ENCODE results near the gene LGMN. TPM values are rescaled to one million over a fixed set of nuclear protein-coding genes. Genes with fewer than 3 reads are reported as not detected.

Gene LGMN
- total and polyA plus RNA-seq, 2 of the 8 experiments (the other 6 are each of a cell fraction or from before 2014, with no cell fraction given) = 57.4 to 83.4 TPM

GRCh38 chr14:92704036-92704804 is 44.2 kb downstream of the LGMN start:
- H3K27ac ChIP-seq (ENCODE audit: low read depth, low read length) = no peak overlapping the region
- no peaks in the 10 kb centered on the region for H3K9me3 ChIP-seq (ENCODE audit: insufficient read depth in 2 of 2, low read depth in 1 of 2, low read length in 1 of 2)
- H3K23me2 ChIP-seq (ENCODE audit: low read depth, low read length) = no peaks in the 10 kb centered on the region
- H3K27me3 ChIP-seq (replicated peaks in 1 of 4; ENCODE audit: control insufficient read depth in 3 of 4, extremely low read depth in 1 of 4, insufficient read depth in 3 of 4, low read length in 3 of 4) = no peaks in the 10 kb centered on the region
- H3K18ac ChIP-seq (ENCODE audit: extremely low read depth, low read length) = no peak overlapping the region
- WGBS, 2 experiments (ENCODE audit: extremely low coverage in 1 of 2, insufficient coverage in 1 of 2, insufficient read length in 1 of 2, insufficient replicate concordance in 2 of 2, low coverage in 1 of 2, low lambda C conversion rate in 2 of 2, missing lambda C conversion rate in 1 of 2) = 92% methylated on average over 23 of the region's 23 CpGs; no CpG with 5 or more reads in 1 of the 2 experiments
- H2BK120ac ChIP-seq (replicated peaks; ENCODE audit: low read depth, low read length) = no peak overlapping the region
- no peak overlapping the region for H2BK15ac ChIP-seq (ENCODE audit: low read length)
- no peak overlapping the region for H3K4ac ChIP-seq (replicated peaks; ENCODE audit: insufficient read length, low read depth, low read length)
- no peak overlapping the region for H2AK5ac ChIP-seq (ENCODE audit: low read depth, low read length)
- no peaks in the 10 kb centered on the region for H3K4me1 ChIP-seq (replicated peaks in 1 of 4; ENCODE audit: control insufficient read depth in 3 of 4, insufficient read depth in 4 of 4, low read length in 3 of 4)
- no peak overlapping the region for H2BK20ac ChIP-seq (ENCODE audit: low read length)
- no peak overlapping the region for H2BK5ac ChIP-seq (ENCODE audit: low read depth, low read length)
- ChIA-PET POLR2A (ENCODE audit: partially characterized antibody) (no interaction called here), CTCF (ENCODE audit: partially characterized antibody) (interaction anchor here (1.2 to 2.1 kb wide), 4 partner anchors 9 to 17 kb away, joined by 3 to 5 read pairs (median 4); no protein-coding TSS in a partner anchor)
- DNase-seq (ENCODE audit: low read depth in 1 of 2, low spot score in 2 of 2) = no peak
- H2AFZ ChIP-seq (ENCODE audit: low read length) = no peak overlapping the region
- H3K36me3 ChIP-seq (ENCODE audit: control insufficient read depth in 2 of 4, insufficient read depth in 4 of 4, low read length in 3 of 4) = peaks cover 0 to 16% (median 1%) of the 10 kb centered on the region in 4 experiments; a peak in 5 of 8 replicates
- FAIRE-seq = no peak
- no peak overlapping the region for H3K14ac ChIP-seq (ENCODE audit: insufficient read length)
- H3K79me2 ChIP-seq (ENCODE audit: control insufficient read depth in 1 of 2, insufficient read depth in 2 of 2, low read length in 2 of 2) = no peaks in the 10 kb centered on the region
- no peak for TF ChIP-seq HDAC6 (IDR thresholded peaks at IDR 0.05; ENCODE audit: low read depth, low read length)
- TF ChIP-seq SUZ12 (IDR thresholded peaks at IDR 0.05; ENCODE audit: low read length) = no peak
- TF ChIP-seq JUN (IDR thresholded peaks at IDR 0.05; ENCODE audit: low read depth, low read length) = no peak
- no peak for TF ChIP-seq SP1 (IDR thresholded peaks at IDR 0.05; ENCODE audit: low read depth, low read length)
- no peak for TF ChIP-seq RBBP5 (IDR thresholded peaks at IDR 0.05; ENCODE audit: borderline replicate concordance, low read depth, low read length)
- no peak for TF ChIP-seq CREB1 (IDR thresholded peaks at IDR 0.05)
- TF ChIP-seq RFX5 (IDR thresholded peaks at IDR 0.05; ENCODE audit: borderline replicate concordance, low read depth, low read length) = no peak
- TF ChIP-seq SP4 (IDR thresholded peaks at IDR 0.05; ENCODE audit: low read length) = no peak
- no peak for TF ChIP-seq YY1 (IDR thresholded peaks at IDR 0.05; ENCODE audit: low read depth, low read length)
- no peak for TF ChIP-seq SP2 (IDR thresholded peaks at IDR 0.05; ENCODE audit: low read length)
- no peak for TF ChIP-seq SIN3A (conservative IDR thresholded peaks at IDR 0.05 in 1 of 2, IDR thresholded peaks at IDR 0.05 in 1 of 2; ENCODE audit: low read depth in 1 of 2, low read length in 2 of 2)
- no peak for TF ChIP-seq BCL11A (IDR thresholded peaks at IDR 0.05; ENCODE audit: low read depth in 2 of 2, low read length in 2 of 2)
- no peak for TF ChIP-seq POLR2AphosphoS5 (IDR thresholded peaks at IDR 0.05; ENCODE audit: low read depth, low read length)
- no peak for TF ChIP-seq CTBP2 (IDR thresholded peaks at IDR 0.05; ENCODE audit: borderline replicate concordance, insufficient read depth, insufficient read length, low read length)
- H3K4me2 ChIP-seq (ENCODE audit: insufficient read depth in 1 of 2, low read depth in 2 of 2, low read length in 2 of 2) = no peak overlapping the region
- no peak overlapping the region for H2BK12ac ChIP-seq (ENCODE audit: low read depth, low read length)
- H3K79me1 ChIP-seq (ENCODE audit: low read depth, low read length) = no peaks in the 10 kb centered on the region
- H4K20me1 ChIP-seq (replicated peaks in 1 of 2; ENCODE audit: control insufficient read depth in 1 of 2, insufficient read depth in 2 of 2, low read length in 2 of 2) = no peaks in the 10 kb centered on the region
- H3K9ac ChIP-seq (replicated peaks in 1 of 4; ENCODE audit: extremely low read depth in 1 of 4, low read depth in 3 of 4, low read length in 3 of 4) = no peak overlapping the region
- H4K8ac ChIP-seq (ENCODE audit: extremely low read depth, insufficient read depth, low read length) = peak overlapping the region; percentile 46; the same call in 1 of the 2 replicates
- H3K4me3 ChIP-seq (ENCODE audit: extremely low read depth in 1 of 4, insufficient read depth in 2 of 4, low read depth in 3 of 4, low read length in 4 of 4) = no peak overlapping the region
- no peak overlapping the region for H3K56ac ChIP-seq (replicated peaks; ENCODE audit: insufficient read length, low read depth, low read length)
- H3K23ac ChIP-seq (ENCODE audit: insufficient read length) = no peak overlapping the region
- no peak overlapping the region for H4K91ac ChIP-seq (replicated peaks; ENCODE audit: insufficient read length, low read length)
- H4K5ac ChIP-seq (ENCODE audit: insufficient read length, low read depth, low read length) = no peak overlapping the region

All from H1 (cell line).